Measurements from ENCODE around the gene BOLA3.
"Not testable (repeated sequence)": the region's sequence is repeated elsewhere in the genome, so short reads cannot be mapped to it uniquely, and the experiment has no call there.

Gene BOLA3

DNA sequence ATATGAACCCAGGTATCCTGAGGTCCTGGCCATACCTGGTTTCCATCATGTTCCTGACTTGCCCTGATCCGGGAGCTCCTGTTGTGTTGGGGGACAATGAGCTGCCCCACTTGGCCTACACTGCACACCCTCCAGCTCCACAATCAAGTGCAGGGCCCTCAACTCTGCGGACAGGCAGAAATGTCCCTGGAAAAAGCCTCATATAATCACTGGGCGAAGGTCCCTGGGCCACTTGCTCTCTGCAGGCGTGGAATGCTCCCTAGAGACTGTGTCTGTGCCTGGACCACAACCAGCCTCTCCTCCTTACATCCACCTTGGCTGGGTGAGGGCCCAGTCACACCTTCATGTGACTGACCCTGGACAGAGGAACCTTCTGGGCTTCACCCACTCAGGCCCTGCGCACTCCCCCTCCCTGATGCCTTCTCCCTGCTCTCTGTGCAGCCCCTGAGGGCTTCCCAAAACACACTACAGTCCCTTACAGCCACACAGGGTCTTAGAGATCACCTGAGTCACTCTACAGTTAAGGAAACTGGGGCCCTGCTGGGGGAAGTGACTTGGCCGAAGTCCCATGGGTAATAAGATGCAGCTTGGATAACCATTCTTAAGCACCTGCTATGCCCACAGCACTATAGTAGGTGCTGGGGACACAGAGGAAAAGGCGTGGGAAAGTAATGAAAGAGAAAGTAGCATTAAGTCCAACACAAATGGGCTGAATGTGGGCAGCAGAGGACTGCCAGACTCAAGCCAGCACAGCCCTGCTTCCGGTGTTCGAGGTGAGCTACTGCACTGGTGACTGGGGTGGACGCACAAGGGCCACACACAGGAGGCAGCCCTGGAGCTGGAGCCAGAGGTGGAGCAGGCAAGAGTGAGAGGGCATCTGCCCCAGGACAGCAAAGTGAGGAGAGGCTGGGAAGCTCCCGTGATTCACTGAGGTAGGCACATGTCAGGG is 9.8 kb downstream of the BOLA3 start:
- H3K9me3 Mint-ChIP-seq = no peaks in the 10 kb centered on the region
- H3K4me1 Mint-ChIP-seq = no peaks in the 10 kb centered on the region
- no peak overlapping the region for H3K4me3 Mint-ChIP-seq
- H3K27me3 Mint-ChIP-seq = no peaks in the 10 kb centered on the region
- DNase-seq = no peak
- CTCF ChIA-PET = interaction anchor here (0.6 to 1.6 kb wide), 5 partner anchors 9 to 884 kb away, joined by 3 to 8 read pairs (median 4); partner anchors contain the start of genes BOLA3 and STAMBP
- H3K36me3 Mint-ChIP-seq = peaks cover 14% of the 10 kb centered on the region
- H3K27ac Mint-ChIP-seq = no peak overlapping the region

GRCh38 chr2:74131901-74132300 is 15.8 kb downstream of the BOLA3 start:
- Mint-ChIP-seq H3K9me3 (no peaks in the 10 kb centered on the region), H3K27ac (no peak overlapping the region), H3K27me3 (peaks cover 42% of the 10 kb centered on the region), H3K4me1 (peaks cover 3% of the 10 kb centered on the region), H3K4me3 (no peak overlapping the region), H3K36me3 (no peaks in the 10 kb centered on the region)
- DNase-seq = no peak
- CTCF ChIA-PET = no interaction called here

- H3K4me3 Mint-ChIP-seq = no peak overlapping the region
- no peak overlapping the region for H3K27ac Mint-ChIP-seq
- H3K36me3 Mint-ChIP-seq = no peaks in the 10 kb centered on the region
- CTCF ChIA-PET = no interaction called here
- H3K4me1 Mint-ChIP-seq = peaks cover 3% of the 10 kb centered on the region
- no peaks in the 10 kb centered on the region for H3K9me3 Mint-ChIP-seq
- DNase-seq = no peak
- peaks cover 44% of the 10 kb centered on the region for H3K27me3 Mint-ChIP-seq
These were observed 17.3 kb downstream of the BOLA3 start for GRCh38 chr2:74130211-74130995.

GRCh38 chr2:74128206-74128605 is 19.5 kb downstream of the BOLA3 start:
- H3K36me3 Mint-ChIP-seq = no peaks in the 10 kb centered on the region
- H3K27me3 Mint-ChIP-seq = peaks cover 49% of the 10 kb centered on the region
- CTCF ChIA-PET = no interaction called here
- peaks cover 3% of the 10 kb centered on the region for H3K9me3 Mint-ChIP-seq
- peaks cover 3% of the 10 kb centered on the region for H3K4me1 Mint-ChIP-seq
- no peak overlapping the region for H3K27ac Mint-ChIP-seq
- H3K4me3 Mint-ChIP-seq = no peak overlapping the region
- DNase-seq = no peak

DNA sequence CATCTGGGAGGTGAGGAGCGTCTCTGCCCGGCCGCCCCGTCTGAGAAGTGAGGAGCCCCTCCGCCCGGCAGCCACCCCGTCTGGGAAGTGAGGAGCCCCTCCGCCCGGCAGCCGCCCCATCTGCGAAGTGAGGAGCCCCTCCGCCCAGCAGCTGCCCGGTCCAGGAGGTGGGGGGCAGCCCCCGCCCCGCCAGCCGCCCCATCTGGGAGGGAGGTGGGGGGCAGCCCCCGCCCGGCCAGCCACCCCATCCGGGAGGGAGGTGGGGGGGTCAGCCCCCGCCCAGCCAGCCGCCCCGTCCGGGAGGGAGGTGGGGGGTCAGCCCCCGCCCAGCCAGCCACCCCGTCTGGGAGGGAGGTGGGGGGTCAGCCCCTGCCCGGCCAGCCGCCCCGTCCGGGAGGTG is 23.8 kb downstream of the BOLA3 start:
- peaks cover 11% of the 10 kb centered on the region for H3K4me1 Mint-ChIP-seq
- DNase-seq, H3K27ac Mint-ChIP-seq, H3K4me3 Mint-ChIP-seq, CTCF ChIA-PET: not testable (repeated sequence)
- peaks cover 17% of the 10 kb centered on the region for H3K27me3 Mint-ChIP-seq
- peaks cover 16% of the 10 kb centered on the region for H3K36me3 Mint-ChIP-seq
- peaks cover 24% of the 10 kb centered on the region for H3K9me3 Mint-ChIP-seq

DNA sequence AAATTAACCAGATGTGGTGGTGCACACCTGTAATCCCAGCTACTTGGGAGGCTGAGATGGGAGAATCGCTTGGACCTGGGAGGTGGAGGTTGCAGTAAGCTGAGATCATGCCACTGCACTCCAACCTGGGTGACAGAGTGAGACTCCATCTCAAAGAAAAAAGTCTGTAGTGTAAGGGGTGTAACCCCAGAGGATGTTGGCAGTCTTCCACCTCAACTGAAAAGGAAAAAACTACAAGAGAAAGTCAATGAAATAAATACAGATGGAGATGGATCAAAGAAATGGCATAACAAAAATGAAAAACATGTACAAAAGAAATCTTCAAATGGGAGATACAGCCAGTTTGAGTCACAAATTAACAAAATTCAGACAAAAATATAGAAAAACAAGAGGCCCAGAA is 25.9 kb downstream of the BOLA3 start:
- Mint-ChIP-seq H3K4me1 (peaks cover 11% of the 10 kb centered on the region), H3K27me3 (peaks cover 13% of the 10 kb centered on the region), H3K9me3 (peaks cover 24% of the 10 kb centered on the region), H3K36me3 (peaks cover 16% of the 10 kb centered on the region)
- CTCF ChIA-PET = interaction anchor here (0.7 to 2.5 kb wide), 4 partner anchors 16 to 298 kb away, joined by 3 to 11 read pairs (median 5); partner anchors contain the start of gene BOLA3
- not testable (repeated sequence) for DNase-seq, H3K4me3 Mint-ChIP-seq, H3K27ac Mint-ChIP-seq

DNA sequence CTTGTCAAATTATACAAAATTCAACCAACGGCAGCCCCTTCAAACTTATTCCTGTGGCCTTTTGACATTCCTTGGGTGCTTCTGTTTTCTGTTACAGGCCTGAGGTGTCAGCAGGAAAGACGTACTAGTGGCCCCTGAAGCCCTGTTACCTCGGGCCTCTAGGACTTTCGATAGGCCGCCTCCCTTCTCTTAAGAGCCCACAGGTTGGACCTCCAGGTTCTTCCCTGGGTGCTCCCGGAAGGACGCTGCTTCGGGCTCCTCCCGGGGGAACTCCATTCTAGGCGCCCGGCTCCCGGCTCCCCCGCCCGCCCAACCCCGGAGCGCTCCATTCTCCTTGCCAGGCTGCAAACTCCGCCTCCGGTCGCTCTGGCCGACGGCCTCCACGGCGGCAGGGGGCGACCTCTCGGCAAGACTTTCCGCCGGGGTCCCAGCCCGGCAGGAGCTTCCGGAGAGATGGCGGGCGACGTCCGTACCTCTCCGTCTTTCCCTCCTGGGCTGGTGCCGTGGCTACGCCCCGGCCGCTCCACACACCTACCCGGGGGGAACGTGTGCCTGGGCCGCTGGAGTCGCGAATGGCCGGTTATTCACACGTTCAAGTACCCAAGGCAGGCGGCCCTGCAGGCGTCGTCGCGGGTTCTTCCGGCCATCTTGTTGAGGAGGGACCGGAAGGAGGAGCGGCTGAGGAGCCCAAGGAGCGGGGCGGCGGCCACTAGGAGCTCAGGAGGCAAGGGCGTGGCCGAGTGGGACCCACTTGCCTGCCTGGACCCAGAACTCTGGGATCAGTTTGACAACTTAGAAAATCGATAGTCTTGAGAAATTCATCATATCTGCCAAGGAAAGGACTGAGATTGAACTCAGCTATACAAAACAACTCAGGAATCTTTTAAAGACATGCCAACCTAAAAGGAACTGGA is 27.5 kb downstream of the BOLA3 start:
- CTCF ChIA-PET = interaction anchor here (0.6 to 2.5 kb wide), 14 partner anchors 8 to 296 kb away, joined by 3 to 11 read pairs (median 3); partner anchors contain the start of genes BOLA3 and MOB1A
- H3K36me3 Mint-ChIP-seq = peaks cover 16% of the 10 kb centered on the region
- DNase-seq = peak; percentile 87
- peak overlapping the region; percentile 87 for H3K27ac Mint-ChIP-seq
- H3K27me3 Mint-ChIP-seq = peaks cover 18% of the 10 kb centered on the region
- H3K4me1 Mint-ChIP-seq = peaks cover 11% of the 10 kb centered on the region
- H3K9me3 Mint-ChIP-seq = peaks cover 24% of the 10 kb centered on the region
- H3K4me3 Mint-ChIP-seq = peak overlapping the region; percentile 79

- Mint-ChIP-seq H3K36me3 (peaks cover 16% of the 10 kb centered on the region), H3K4me1 (peaks cover 11% of the 10 kb centered on the region), H3K9me3 (peaks cover 24% of the 10 kb centered on the region), H3K27ac (no peak overlapping the region), H3K27me3 (peaks cover 18% of the 10 kb centered on the region), H3K4me3 (no peak overlapping the region)
- CTCF ChIA-PET = interaction anchor here (1.2 to 2.5 kb wide), 2 partner anchors 7 to 29 kb away, joined by 3 to 11 read pairs; partner anchors contain the start of gene BOLA3
- DNase-seq = no peak
These were observed 28.4 kb downstream of the BOLA3 start for GRCh38 chr2:74119339-74119738.

DNA sequence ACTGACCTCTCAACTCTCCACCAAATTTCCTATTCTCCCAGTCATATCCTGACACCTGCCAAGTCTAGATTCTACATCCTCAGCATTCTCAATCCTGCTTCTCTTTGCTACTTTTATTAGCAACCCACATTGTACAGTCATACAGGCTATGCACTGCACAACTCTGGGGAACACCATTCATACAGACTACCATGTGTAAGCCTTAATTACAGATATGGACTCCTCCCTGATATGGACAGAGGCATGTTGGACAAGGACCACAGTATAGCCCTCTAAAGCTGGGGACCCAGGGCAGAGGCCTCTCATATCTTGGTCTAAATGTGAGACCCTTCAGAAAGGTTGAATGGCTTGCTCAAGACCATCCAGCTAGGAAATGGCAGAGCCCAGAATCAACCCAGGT is 36.3 kb downstream of the BOLA3 start:
- DNase-seq = no peak
- Mint-ChIP-seq H3K9me3 (no peaks in the 10 kb centered on the region), H3K4me3 (no peak overlapping the region), H3K36me3 (no peaks in the 10 kb centered on the region), H3K27ac (no peak overlapping the region), H3K4me1 (no peaks in the 10 kb centered on the region), H3K27me3 (peaks cover 4% of the 10 kb centered on the region)
- CTCF ChIA-PET = interaction anchor here (1.0 to 2.0 kb wide), 2 partner anchors 9 to 288 kb away, joined by 3 to 6 read pairs; no protein-coding TSS in a partner anchor

- no peaks in the 10 kb centered on the region for H3K27me3 Mint-ChIP-seq
- CTCF ChIA-PET = interaction anchor here (1.2 to 2.0 kb wide), 2 partner anchors 284 to 287 kb away, joined by 5 to 6 read pairs; no protein-coding TSS in a partner anchor
- no peak for DNase-seq
- H3K36me3 Mint-ChIP-seq = no peaks in the 10 kb centered on the region
- H3K4me1 Mint-ChIP-seq = no peaks in the 10 kb centered on the region
- no peak overlapping the region for H3K27ac Mint-ChIP-seq
- no peak overlapping the region for H3K4me3 Mint-ChIP-seq
- H3K9me3 Mint-ChIP-seq = no peaks in the 10 kb centered on the region
These were observed 37.2 kb downstream of the BOLA3 start for GRCh38 chr2:74110537-74110936.

- Mint-ChIP-seq H3K27me3 (no peaks in the 10 kb centered on the region), H3K36me3 (no peaks in the 10 kb centered on the region), H3K4me3 (no peak overlapping the region), H3K9me3 (no peaks in the 10 kb centered on the region), H3K4me1 (no peaks in the 10 kb centered on the region), H3K27ac (no peak overlapping the region)
- CTCF ChIA-PET = no interaction called here
- no peak for DNase-seq
These were observed 38.2 kb downstream of the BOLA3 start for GRCh38 chr2:74109551-74109950.

DNA sequence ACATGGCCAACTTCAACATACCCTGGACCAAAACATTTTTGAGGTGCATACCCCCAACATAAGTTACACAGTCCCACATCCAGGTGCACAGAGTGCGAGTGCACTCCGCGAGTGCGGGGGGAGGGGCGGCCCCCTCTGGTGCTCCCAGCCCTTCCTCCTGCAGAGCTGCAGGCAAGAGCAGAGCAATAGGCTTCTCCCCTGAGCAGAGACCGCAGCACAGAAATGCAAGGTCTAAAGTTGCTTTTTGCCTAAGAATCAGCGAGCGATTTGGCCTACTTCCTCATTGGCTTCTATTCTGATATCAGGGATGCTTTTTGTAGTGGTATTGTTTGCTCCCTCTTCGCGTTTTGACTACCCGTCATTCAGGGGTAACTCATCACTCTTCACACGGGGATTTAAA is 40.6 kb downstream of the BOLA3 start:
- H3K9me3 Mint-ChIP-seq = no peaks in the 10 kb centered on the region

GRCh38 chr2:74105413-74105812 is 42.3 kb downstream of the BOLA3 start:
- Mint-ChIP-seq H3K27ac (no peak overlapping the region), H3K4me1 (no peaks in the 10 kb centered on the region), H3K4me3 (no peak overlapping the region), H3K9me3 (no peaks in the 10 kb centered on the region), H3K36me3 (peaks cover 13% of the 10 kb centered on the region), H3K27me3 (no peaks in the 10 kb centered on the region)
- no peak for DNase-seq
- CTCF ChIA-PET = interaction anchor here (1.0 to 1.7 kb wide), 6 partner anchors 104 to 281 kb away, joined by 3 to 12 read pairs (median 5); no protein-coding TSS in a partner anchor

More for the DNA sequence above, 40.6 kb downstream of the BOLA3 start:
- no peak overlapping the region for H3K27ac Mint-ChIP-seq
- H3K27me3 Mint-ChIP-seq = no peaks in the 10 kb centered on the region
- CTCF ChIA-PET = interaction anchor here (1.5 kb wide), 1 partner anchor 106 kb away, joined by 4 read pairs; no protein-coding TSS in a partner anchor
- H3K36me3 Mint-ChIP-seq = peaks cover 6% of the 10 kb centered on the region
- no peak overlapping the region for H3K4me3 Mint-ChIP-seq
- DNase-seq = no peak
- no peaks in the 10 kb centered on the region for H3K4me1 Mint-ChIP-seq
